HepG2 (cell line): ENCODE measurements around the gene DCDC2. TPM values are rescaled to one million over a fixed set of nuclear protein-coding genes. Genes with fewer than 3 reads are reported as not detected.

ENCODE experiments used
- BHLHE40 ChIP-seq: IDR thresholded peaks from 2 replicates; pipeline ENCODE4 v1.6.1; 2011; ENCODE audit warnings: low read length, improper control_type of control experiment
- EZH2 ChIP-seq: conservative IDR thresholded peaks from 2 replicates; pipeline ENCODE4 v1.6.1; 2012; ENCODE audit warnings: mild to moderate bottlenecking, low read depth, low read length, moderate library complexity
- GATAD1 ChIP-seq: IDR thresholded peaks from 2 replicates; pipeline ENCODE4 v1.6.1; 2016; ENCODE audit warnings: missing genetic modification reagents, missing compliant biosample characterization
- HCFC1 ChIP-seq: fragments of 150-350 bp; IDR thresholded peaks from 2 replicates; pipeline ENCODE4 v1.6.1; 2014; ENCODE audit warnings: low read depth, low read length
- HNRNPUL1 ChIP-seq: fragments of 200-400 bp; formaldehyde crosslinking; IDR thresholded peaks from 2 replicates; pipeline ENCODE4 v1.6.1; 2017; ENCODE audit warnings: low read depth, mild to moderate bottlenecking, low read length, moderate library complexity
- JDP2 ChIP-seq: sonication (generic); formaldehyde crosslinking; IDR thresholded peaks from 2 replicates; pipeline ENCODE4 v1.8.1; 2022; ENCODE audit warnings: missing genetic modification reagents, borderline replicate concordance
- MBD4 ChIP-seq: IDR thresholded peaks from 2 replicates; pipeline ENCODE4 v1.6.1; 2012; ENCODE audit warnings: low read length, inconsistent platforms, borderline replicate concordance
- MIXL1 ChIP-seq: IDR thresholded peaks from 2 replicates; pipeline ENCODE4 v1.6.1; 2016
- SRSF4 ChIP-seq: fragments of 200-400 bp; formaldehyde crosslinking; IDR thresholded peaks from one replicate; pipeline ENCODE4 v1.6.1; 2018; ENCODE audit warnings: mild to moderate bottlenecking, low read depth, low read length, moderate library complexity; ENCODE audit not compliant: poor library complexity, severe bottlenecking
- STAG1 ChIP-seq: sonication (generic); formaldehyde crosslinking; IDR thresholded peaks from 2 replicates; pipeline ENCODE4 v1.4.0; 2020; ENCODE audit warnings: missing genetic modification reagents
- TGIF2 ChIP-seq: IDR thresholded peaks from 2 replicates; pipeline ENCODE4 v1.6.1; 2016; ENCODE audit warnings: control low read depth, missing compliant biosample characterization
- XRCC5 ChIP-seq: fragments of 200-400 bp; formaldehyde crosslinking; optimal IDR thresholded peaks from 2 replicates; pipeline ENCODE3; 2017; ENCODE audit warnings: mild to moderate bottlenecking, low read length
- ZC3H13 ChIP-seq: sonication (generic); formaldehyde crosslinking; IDR thresholded peaks from 2 replicates; pipeline ENCODE4 v1.8.1; 2023; ENCODE audit warnings: mild to moderate bottlenecking, missing genetic modification reagents, moderate library complexity
- ZNF101 ChIP-seq: sonication (generic); formaldehyde crosslinking; IDR thresholded peaks from 2 replicates; pipeline ENCODE4 v1.4.0; 2020; ENCODE audit warnings: mild to moderate bottlenecking, low read depth, missing genetic modification reagents, borderline replicate concordance
- ZNF224 ChIP-seq: sonication (generic); formaldehyde crosslinking; IDR thresholded peaks from 2 replicates; pipeline ENCODE4 v1.5.0; 2020; ENCODE audit warnings: mild to moderate bottlenecking, missing genetic modification reagents
- ZNF496 ChIP-seq: sonication (generic); formaldehyde crosslinking; IDR thresholded peaks from 2 replicates; pipeline ENCODE4 v1.8.1; 2023; ENCODE audit warnings: mild to moderate bottlenecking, moderate library complexity, missing genetic modification reagents; ENCODE audit not compliant: insufficient replicate concordance
- ZSCAN21 ChIP-seq: sonication (generic); formaldehyde crosslinking; IDR thresholded peaks from 2 replicates; pipeline ENCODE4 v1.8.0; 2022; ENCODE audit warnings: mild to moderate bottlenecking, missing genetic modification reagents, moderate library complexity, borderline replicate concordance
- ZSCAN30 ChIP-seq: sonication (generic); formaldehyde crosslinking; IDR thresholded peaks from 2 replicates; pipeline ENCODE4 v1.5.0; 2020; ENCODE audit warnings: mild to moderate bottlenecking, missing genetic modification reagents
- polyA plus RNA-seq, 8 experiments: library from polyadenylated mRNA; depleted of rRNA in 3 of 8; stranded (reverse) in 7 of 8; unstranded in 1 of 8; fragments of >200 nt; fragmentation: Illumina TruSeq in 4 of 8; extraction: Trizol in 4 of 8; gene quantifications; 2 replicates each; pipeline versions ENCODE4 v1.2.1 to v1.2.3, GENCODE V29; 2011 to 2016; ENCODE audit warnings: low read depth in 4 of 8, missing spikeins in 1 of 8, mixed read lengths in 1 of 8; ENCODE audit not compliant: insufficient read depth in 1 of 8
- total RNA-seq, 5 experiments: library from RNA; depleted of rRNA; stranded (reverse); fragments of >200 nt; fragmentation: Illumina TruSeq; extraction: Trizol; gene quantifications; 2 replicates each; pipeline ENCODE4 v1.2.3, GENCODE V29; 2016; ENCODE audit warnings: low read depth in 1 of 5
- TF ChIP-seq, protein P1 (sequence below), 2 experiments: sonication (generic) in 1 of 2; formaldehyde crosslinking in 1 of 2; IDR thresholded peaks; 2 replicates each; pipeline versions ENCODE4 v1.4.0 to v1.6.1; 2018 to 2020; ENCODE audit warnings: missing genetic modification reagents in 2 of 2, borderline replicate concordance in 1 of 2, low read depth in 1 of 2, mild to moderate bottlenecking in 1 of 2, missing biosample characterization in 1 of 2
- TF ChIP-seq, protein P2 (sequence below): sonication (generic); formaldehyde crosslinking; IDR thresholded peaks from 2 replicates; pipeline ENCODE4 v1.9.0; 2021; ENCODE audit warnings: missing genetic modification reagents, borderline replicate concordance
- TF ChIP-seq, protein P3 (sequence below), 2 experiments: sonication (generic) in 1 of 2; formaldehyde crosslinking in 1 of 2; IDR thresholded peaks; 2 replicates each; pipeline versions ENCODE4 v1.5.1 to v1.6.1; 2011 to 2020; ENCODE audit warnings: borderline replicate concordance in 1 of 2, low read depth in 1 of 2, low read length in 1 of 2, mild to moderate bottlenecking in 1 of 2, missing genetic modification reagents in 1 of 2, moderate library complexity in 1 of 2

Gene DCDC2
- total and polyA plus RNA-seq, 2 of the 13 experiments (the other 11 are each of a cell fraction or from before 2014, with no cell fraction given) = 9.0 to 36.2 TPM

DNA sequence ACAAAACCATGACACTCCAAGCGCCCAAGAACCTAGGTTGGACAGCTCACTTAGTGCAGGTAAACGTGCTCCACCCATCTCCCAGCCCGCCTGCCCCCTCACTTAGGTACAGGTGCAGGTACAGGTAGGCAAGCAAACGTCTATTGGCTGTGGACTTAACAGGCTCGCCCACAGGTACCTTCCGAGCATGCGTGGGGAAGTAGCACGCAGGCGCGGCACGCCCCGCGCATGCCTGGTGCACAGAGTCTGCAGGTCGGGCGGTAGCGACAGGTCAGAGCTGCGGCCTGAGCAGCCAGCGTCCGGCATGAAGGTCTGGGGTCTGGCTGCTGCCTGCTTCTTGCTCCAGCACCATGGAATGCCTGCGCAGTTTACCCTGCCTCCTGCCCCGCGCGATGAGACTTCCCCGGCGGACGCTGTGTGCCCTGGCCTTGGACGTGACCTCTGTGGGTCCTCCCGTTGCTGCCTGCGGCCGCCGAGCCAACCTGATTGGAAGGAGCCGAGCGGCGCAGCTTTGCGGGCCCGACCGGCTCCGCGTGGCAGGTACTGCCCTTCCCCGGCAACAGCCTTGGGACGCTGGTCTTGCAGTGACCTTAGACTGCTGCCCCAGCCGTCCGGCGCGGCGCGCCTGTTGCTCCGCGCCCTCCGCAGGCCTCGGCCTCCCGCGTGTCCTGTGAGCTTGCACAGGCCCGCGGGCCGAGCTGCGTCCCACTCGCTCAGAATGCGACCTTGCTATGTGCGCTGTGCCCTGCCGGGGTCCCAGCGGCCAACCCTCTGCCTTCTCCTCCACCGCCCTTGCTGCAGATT, 45.0 kb upstream of the DCDC2 start, which contains the start of gene MRS2 (continued):
- TF ChIP-seq, protein P1, sequence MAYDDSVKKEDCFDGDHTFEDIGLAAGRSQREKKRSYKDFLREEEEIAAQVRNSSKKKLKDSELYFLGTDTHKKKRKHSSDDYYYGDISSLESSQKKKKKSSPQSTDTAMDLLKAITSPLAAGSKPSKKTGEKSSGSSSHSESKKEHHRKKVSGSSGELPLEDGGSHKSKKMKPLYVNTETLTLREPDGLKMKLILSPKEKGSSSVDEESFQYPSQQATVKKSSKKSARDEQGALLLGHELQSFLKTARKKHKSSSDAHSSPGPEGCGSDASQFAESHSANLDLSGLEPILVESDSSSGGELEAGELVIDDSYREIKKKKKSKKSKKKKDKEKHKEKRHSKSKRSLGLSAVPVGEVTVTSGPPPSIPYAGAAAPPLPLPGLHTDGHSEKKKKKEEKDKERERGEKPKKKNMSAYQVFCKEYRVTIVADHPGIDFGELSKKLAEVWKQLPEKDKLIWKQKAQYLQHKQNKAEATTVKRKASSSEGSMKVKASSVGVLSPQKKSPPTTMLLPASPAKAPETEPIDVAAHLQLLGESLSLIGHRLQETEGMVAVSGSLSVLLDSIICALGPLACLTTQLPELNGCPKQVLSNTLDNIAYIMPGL (CRISPR knock-in tag; IDR thresholded peaks at IDR 0.05; ENCODE audit: borderline replicate concordance in 1 of 2, low read depth in 1 of 2) = peak; percentile 91 to 99; a peak in 3 of 4 replicates
- TF ChIP-seq, protein P2, sequence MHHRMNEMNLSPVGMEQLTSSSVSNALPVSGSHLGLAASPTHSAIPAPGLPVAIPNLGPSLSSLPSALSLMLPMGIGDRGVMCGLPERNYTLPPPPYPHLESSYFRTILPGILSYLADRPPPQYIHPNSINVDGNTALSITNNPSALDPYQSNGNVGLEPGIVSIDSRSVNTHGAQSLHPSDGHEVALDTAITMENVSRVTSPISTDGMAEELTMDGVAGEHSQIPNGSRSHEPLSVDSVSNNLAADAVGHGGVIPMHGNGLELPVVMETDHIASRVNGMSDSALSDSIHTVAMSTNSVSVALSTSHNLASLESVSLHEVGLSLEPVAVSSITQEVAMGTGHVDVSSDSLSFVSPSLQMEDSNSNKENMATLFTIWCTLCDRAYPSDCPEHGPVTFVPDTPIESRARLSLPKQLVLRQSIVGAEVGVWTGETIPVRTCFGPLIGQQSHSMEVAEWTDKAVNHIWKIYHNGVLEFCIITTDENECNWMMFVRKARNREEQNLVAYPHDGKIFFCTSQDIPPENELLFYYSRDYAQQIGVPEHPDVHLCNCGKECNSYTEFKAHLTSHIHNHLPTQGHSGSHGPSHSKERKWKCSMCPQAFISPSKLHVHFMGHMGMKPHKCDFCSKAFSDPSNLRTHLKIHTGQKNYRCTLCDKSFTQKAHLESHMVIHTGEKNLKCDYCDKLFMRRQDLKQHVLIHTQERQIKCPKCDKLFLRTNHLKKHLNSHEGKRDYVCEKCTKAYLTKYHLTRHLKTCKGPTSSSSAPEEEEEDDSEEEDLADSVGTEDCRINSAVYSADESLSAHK (CRISPR knock-in tag) = no peak; the same call in 1 of the 2 replicates
- peak; percentile 96 for TF ChIP-seq ZSCAN21 (CRISPR knock-in tag)
- peak; percentile 86 for TF ChIP-seq ZNF224 (CRISPR knock-in tag)
- no peak for TF ChIP-seq EZH2
- no peak for TF ChIP-seq HNRNPUL1
- TF ChIP-seq GATAD1 (CRISPR knock-in tag) = peak; percentile 94
- no peak; the same call in 1 of the 2 replicates for TF ChIP-seq ZNF101 (CRISPR knock-in tag)
- peak; percentile 39 for TF ChIP-seq STAG1
- no peak for TF ChIP-seq SRSF4
- no peak for TF ChIP-seq ZNF496 (CRISPR knock-in tag)
- TF ChIP-seq MBD4 = no peak
- TF ChIP-seq XRCC5 = peak; percentile 25
- peak; percentile 43 for TF ChIP-seq BHLHE40
- TF ChIP-seq JDP2 = no peak; the same call in 1 of the 2 replicates
- TF ChIP-seq HCFC1 = no peak
- TF ChIP-seq ZC3H13 (CRISPR knock-in tag) = peak; percentile 97
- no peak for TF ChIP-seq ZSCAN30 (CRISPR knock-in tag)
- TF ChIP-seq, protein P3, sequence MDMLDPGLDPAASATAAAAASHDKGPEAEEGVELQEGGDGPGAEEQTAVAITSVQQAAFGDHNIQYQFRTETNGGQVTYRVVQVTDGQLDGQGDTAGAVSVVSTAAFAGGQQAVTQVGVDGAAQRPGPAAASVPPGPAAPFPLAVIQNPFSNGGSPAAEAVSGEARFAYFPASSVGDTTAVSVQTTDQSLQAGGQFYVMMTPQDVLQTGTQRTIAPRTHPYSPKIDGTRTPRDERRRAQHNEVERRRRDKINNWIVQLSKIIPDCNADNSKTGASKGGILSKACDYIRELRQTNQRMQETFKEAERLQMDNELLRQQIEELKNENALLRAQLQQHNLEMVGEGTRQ (IDR thresholded peaks at IDR 0.05; ENCODE audit: low read depth, low read length) = no peak
- TF ChIP-seq, protein P3 (CRISPR knock-in tag; IDR thresholded peaks at IDR 0.05; ENCODE audit: borderline replicate concordance) = no peak
- peak; percentile 8; the same call in 1 of the 2 replicates for TF ChIP-seq MIXL1 (CRISPR knock-in tag)
- TF ChIP-seq TGIF2 (CRISPR knock-in tag) = peak; percentile 61
